ENCODE results near the gene SORCS2.
"Not testable (repeated sequence)": the region's sequence is repeated elsewhere in the genome, so short reads cannot be mapped to it uniquely, and the experiment has no call there.

Gene SORCS2

GRCh38 chr4:7450775-7451433, 258.6 kb downstream of the SORCS2 start:
- DNase-seq (ENCODE audit: extremely low spot score), result no peak
- POLR2A ChIA-PET, result no interaction called here
- no peak for TF ChIP-seq BHLHE40 (IDR thresholded peaks at IDR 0.05; ENCODE audit: borderline replicate concordance)
- no peak for TF ChIP-seq TARDBP (IDR thresholded peaks at IDR 0.05)
- CTCF ChIA-PET, result no interaction called here

GRCh38 chr4:7451434-7451789, 259.1 kb downstream of the SORCS2 start:
- DNase-seq (ENCODE audit: extremely low spot score), result no peak
- ChIA-PET POLR2A (no interaction called here), CTCF (no interaction called here)
- TF ChIP-seq L3MBTL2 (conservative IDR thresholded peaks at IDR 0.05) (no peak), ARNT (IDR thresholded peaks at IDR 0.05) (no peak), CTBP1 (IDR thresholded peaks at IDR 0.05; ENCODE audit: borderline replicate concordance) (no peak), FOXK2 (IDR thresholded peaks at IDR 0.05) (no peak), SP1 (IDR thresholded peaks at IDR 0.05) (no peak), FOXA1 (IDR thresholded peaks at IDR 0.05) (no peak), SUZ12 (IDR thresholded peaks at IDR 0.05) (no peak), ZNF384 (IDR thresholded peaks at IDR 0.05) (no peak), ELF4 (IDR thresholded peaks at IDR 0.05) (no peak), BHLHE40 (IDR thresholded peaks at IDR 0.05; ENCODE audit: borderline replicate concordance) (no peak), LEF1 (IDR thresholded peaks at IDR 0.05; ENCODE audit: borderline replicate concordance) (no peak), FOXM1 (IDR thresholded peaks at IDR 0.05; ENCODE audit: borderline replicate concordance) (no peak), NFRKB (IDR thresholded peaks at IDR 0.05) (no peak), PKNOX1 (IDR thresholded peaks at IDR 0.05) (no peak), HDGF (IDR thresholded peaks at IDR 0.05; ENCODE audit: borderline replicate concordance) (no peak), TARDBP (IDR thresholded peaks at IDR 0.05) (no peak)

GRCh38 chr4:7451800-7452199, 259.5 kb downstream of the SORCS2 start:
- TF ChIP-seq SUZ12 (IDR thresholded peaks at IDR 0.05), result no peak
- TF ChIP-seq ZNF384 (IDR thresholded peaks at IDR 0.05), result no peak
- TF ChIP-seq FOXM1 (IDR thresholded peaks at IDR 0.05; ENCODE audit: borderline replicate concordance), result no peak
- no peak for TF ChIP-seq FOXA1 (IDR thresholded peaks at IDR 0.05)
- no peak for TF ChIP-seq BHLHE40 (IDR thresholded peaks at IDR 0.05; ENCODE audit: borderline replicate concordance)
- no peak for TF ChIP-seq SP1 (IDR thresholded peaks at IDR 0.05)
- no peak for TF ChIP-seq TARDBP (IDR thresholded peaks at IDR 0.05)
- no peak for TF ChIP-seq ELF4 (IDR thresholded peaks at IDR 0.05)
- POLR2A ChIA-PET, result no interaction called here
- CTCF ChIA-PET, result no interaction called here
- DNase-seq (ENCODE audit: extremely low spot score), result no peak

GRCh38 chr4:7452802-7453201, 260.5 kb downstream of the SORCS2 start:
- DNase-seq (ENCODE audit: extremely low spot score); CTCF ChIA-PET; POLR2A ChIA-PET: not testable (repeated sequence)

- DNase-seq (ENCODE audit: extremely low spot score), result no peak
- POLR2A ChIA-PET, result no interaction called here
- CTCF ChIA-PET, result no interaction called here
- no peak for TF ChIP-seq BHLHE40 (IDR thresholded peaks at IDR 0.05; ENCODE audit: borderline replicate concordance)
- no peak for TF ChIP-seq LEF1 (IDR thresholded peaks at IDR 0.05; ENCODE audit: borderline replicate concordance)
- TF ChIP-seq PKNOX1 (IDR thresholded peaks at IDR 0.05), result no peak
- TF ChIP-seq FOXA1 (IDR thresholded peaks at IDR 0.05), result no peak
- no peak for TF ChIP-seq FOXM1 (IDR thresholded peaks at IDR 0.05; ENCODE audit: borderline replicate concordance)
- TF ChIP-seq HDGF (IDR thresholded peaks at IDR 0.05; ENCODE audit: borderline replicate concordance), result no peak
- TF ChIP-seq CTBP1 (IDR thresholded peaks at IDR 0.05; ENCODE audit: borderline replicate concordance), result no peak
- TF ChIP-seq L3MBTL2 (conservative IDR thresholded peaks at IDR 0.05), result no peak
- TF ChIP-seq SP1 (IDR thresholded peaks at IDR 0.05), result no peak
- TF ChIP-seq SUZ12 (IDR thresholded peaks at IDR 0.05), result no peak
- no peak for TF ChIP-seq ARNT (IDR thresholded peaks at IDR 0.05)
- no peak for TF ChIP-seq ELF4 (IDR thresholded peaks at IDR 0.05)
- TF ChIP-seq ZNF384 (IDR thresholded peaks at IDR 0.05), result no peak
- TF ChIP-seq FOXK2 (IDR thresholded peaks at IDR 0.05), result no peak
- no peak for TF ChIP-seq TARDBP (IDR thresholded peaks at IDR 0.05)
These were observed 265.1 kb downstream of the SORCS2 start for GRCh38 chr4:7457201-7458065.

- TF ChIP-seq FOXK2 (IDR thresholded peaks at IDR 0.05) (no peak), FOXM1 (IDR thresholded peaks at IDR 0.05; ENCODE audit: borderline replicate concordance) (no peak), TARDBP (IDR thresholded peaks at IDR 0.05) (no peak), CTBP1 (IDR thresholded peaks at IDR 0.05; ENCODE audit: borderline replicate concordance) (no peak), L3MBTL2 (conservative IDR thresholded peaks at IDR 0.05) (no peak), FOXA1 (IDR thresholded peaks at IDR 0.05) (no peak), NFRKB (IDR thresholded peaks at IDR 0.05) (no peak), LEF1 (IDR thresholded peaks at IDR 0.05; ENCODE audit: borderline replicate concordance) (no peak), SP1 (IDR thresholded peaks at IDR 0.05) (no peak), ZNF384 (IDR thresholded peaks at IDR 0.05) (no peak), BHLHE40 (IDR thresholded peaks at IDR 0.05; ENCODE audit: borderline replicate concordance) (no peak), SUZ12 (IDR thresholded peaks at IDR 0.05) (no peak), ELF4 (IDR thresholded peaks at IDR 0.05) (no peak), HDGF (IDR thresholded peaks at IDR 0.05; ENCODE audit: borderline replicate concordance) (no peak), ARNT (IDR thresholded peaks at IDR 0.05) (no peak), PKNOX1 (IDR thresholded peaks at IDR 0.05) (no peak)
- ChIA-PET CTCF (no interaction called here), POLR2A (no interaction called here)
- no peak for DNase-seq (ENCODE audit: extremely low spot score)
These were observed 265.7 kb downstream of the SORCS2 start for GRCh38 chr4:7458066-7458425.
